OCI-LY7 (cell line): Measurements from ENCODE around the gene FAM120A. TPM values are rescaled to one million over a fixed set of nuclear protein-coding genes. Genes with fewer than 3 reads are reported as not detected.

ENCODE experiments used
- BruUV-seq: library from RNA; stranded (reverse); fragments of 400-500 nt; replicated peaks from 2 replicates; lab custom pipeline; 2021; lab: Mats Ljungman, UMichigan
- CTCF ChIA-PET: fragments of 300-600 bp; sonication (Branson Sonifier 250); formaldehyde crosslinking; loops from one replicate; lab custom pipeline; 2022; ENCODE audit warnings: antibody characterized with exemption; ENCODE audit not compliant: unreplicated experiment; lab: Charles Lee
- POLR2A ChIA-PET: fragments of 300-600 bp; sonication (Branson Sonifier 250); formaldehyde crosslinking; loops from one replicate; lab custom pipeline; 2022; ENCODE audit warnings: antibody characterized with exemption; lab: Charles Lee
- DNase-seq: peaks from one replicate; pipeline ENCODE4 v3.0.0-alpha.2; 2015; ENCODE audit warnings: low spot score
- H2AFZ ChIP-seq: fragments of 200-600 bp; sonication (generic), shearing (Covaris generic); 2 replicates; pipeline ENCODE4 v1.6.1; 2014; ENCODE audit warnings: mild to moderate bottlenecking, antibody characterized with exemption, low read length, moderate library complexity
- H3K27ac ChIP-seq: fragments of 200-600 bp; sonication (generic); 2 replicates; pipeline ENCODE4 v1.5.1; 2014; ENCODE audit warnings: mixed run types, low read depth, mild to moderate bottlenecking, moderate library complexity, low read length, inconsistent platforms; ENCODE audit not compliant: poor library complexity, severe bottlenecking
- H3K36me3 ChIP-seq: fragments of 200-600 bp; sonication (generic); 2 replicates; pipeline ENCODE4 v1.6.1; 2014; ENCODE audit warnings: mild to moderate bottlenecking, antibody characterized with exemption, low read length, moderate library complexity, mixed read lengths; ENCODE audit not compliant: insufficient read depth
- H3K4me1 ChIP-seq: fragments of 200-600 bp; sonication (generic); 2 replicates; pipeline ENCODE4 v1.5.1; 2014; ENCODE audit warnings: mild to moderate bottlenecking, low read length; ENCODE audit not compliant: insufficient read depth, poor library complexity, severe bottlenecking
- H3K4me2 ChIP-seq: fragments of 200-600 bp; sonication (generic); 2 replicates; pipeline ENCODE4 v1.6.1; 2014; ENCODE audit warnings: mild to moderate bottlenecking, low read length
- H3K4me3 ChIP-seq: fragments of 200-600 bp; sonication (generic); 2 replicates; pipeline ENCODE4 v1.5.1; 2014; ENCODE audit warnings: mild to moderate bottlenecking, low read depth, low read length; ENCODE audit not compliant: poor library complexity, severe bottlenecking
- H3K79me2 ChIP-seq: fragments of 200-600 bp; sonication (generic); 2 replicates; pipeline ENCODE4 v1.6.1; 2016; ENCODE audit warnings: low read depth, mild to moderate bottlenecking, low read length, moderate library complexity, mixed read lengths; ENCODE audit not compliant: insufficient read depth
- H3K9me2 ChIP-seq: fragments of 200-600 bp; sonication (generic); 2 replicates; pipeline ENCODE4 v1.6.1; 2016; ENCODE audit warnings: mild to moderate bottlenecking, low read length, mixed read lengths; ENCODE audit not compliant: insufficient read depth
- H3K9me3 ChIP-seq: fragments of 200-600 bp; sonication (generic); 2 replicates; pipeline ENCODE4 v1.6.1; 2014; ENCODE audit warnings: mild to moderate bottlenecking, mixed run types, low read length, mixed read lengths
- H4K20me1 ChIP-seq: fragments of 200-600 bp; sonication (generic); 2 replicates; pipeline ENCODE4 v1.6.1; 2014; ENCODE audit warnings: mild to moderate bottlenecking, antibody characterized with exemption, low read length, moderate library complexity, mixed read lengths; ENCODE audit not compliant: insufficient read depth
- CTCF ChIP-seq: fragments of 200-600 bp; sonication (generic); conservative IDR thresholded peaks from 2 replicates; pipeline ENCODE4 v1.5.1; 2014; ENCODE audit warnings: mild to moderate bottlenecking, antibody characterized with exemption, low read length, moderate library complexity, mixed read lengths
- EZH2phosphoT487 ChIP-seq: fragments of 200-600 bp; sonication (generic); IDR thresholded peaks from 2 replicates; pipeline ENCODE4 v1.6.1; 2018; ENCODE audit warnings: low read depth, borderline replicate concordance, mild to moderate bottlenecking, mixed run types, antibody characterized with exemption, low read length, moderate library complexity, mixed read lengths
- intact Hi-C: fragments of 100-400 bp; cut with micrococcal nuclease; formaldehyde crosslinking; loops from one replicate; pipeline ENCODE4 v1.10.0; 2022; ENCODE audit not compliant: unreplicated experiment
- total RNA-seq, 2 experiments: library from RNA; depleted of rRNA in 1 of 2; stranded (reverse); fragments of >200 nt in 1 of 2; shearing (Covaris generic) in 1 of 2; gene quantifications; 2 replicates each; pipeline ENCODE4 v1.2.3, GENCODE V29; 2014 to 2022

FAM120A gene
- total RNA-seq, 2 experiments from 2014 or later, result 81.9 to 104 TPM

- Histone ChIP-seq H3K27ac (peak overlapping the region; percentile 77), H3K9me2 (no peaks in the 10 kb centered on the region), H4K20me1 (no peaks in the 10 kb centered on the region), H3K36me3 (peaks cover 26% of the 10 kb centered on the region), H3K4me3 (peak overlapping the region; percentile 49), H2AFZ (peak overlapping the region; percentile 16; the same call in 1 of the 2 replicates), H3K9me3 (no peaks in the 10 kb centered on the region), H3K79me2 (peaks cover 100% of the 10 kb centered on the region), H3K4me1 (peaks cover 98% of the 10 kb centered on the region), H3K4me2 (peak overlapping the region; percentile 79)
- ChIA-PET POLR2A (interaction anchor here (0.7 to 2.7 kb wide), 5 partner anchors 7 to 830 kb away, joined by 3 to 34 read pairs (median 5); partner anchors contain the start of gene FAM120AOS), CTCF (no interaction called here)
- no TSS peak for BruUV-seq
- peak; percentile 21 for DNase-seq
- intact Hi-C loops, result no loop called here
- TF ChIP-seq EZH2phosphoT487, result no peak
- no peak for TF ChIP-seq CTCF
Observed at GRCh38 chr9:93463638-93464248, 12.3 kb downstream of the FAM120A start.

- peak overlapping the region; percentile 49 for H3K4me3 ChIP-seq
- TF ChIP-seq EZH2phosphoT487 (no peak), CTCF (no peak)
- H3K9me3 ChIP-seq, result no peaks in the 10 kb centered on the region
- peak overlapping the region; percentile 77 for H3K27ac ChIP-seq
- H3K4me1 ChIP-seq, result peaks cover 96% of the 10 kb centered on the region
- DNase-seq, result peak; percentile 74
- H3K9me2 ChIP-seq, result no peaks in the 10 kb centered on the region
- peaks cover 100% of the 10 kb centered on the region for H3K79me2 ChIP-seq
- peak overlapping the region; percentile 79 for H3K4me2 ChIP-seq
- CTCF ChIA-PET, result interaction anchor here (1.1 to 1.3 kb wide), 2 partner anchors 11 to 79 kb away, joined by 3 to 4 read pairs; partner anchors contain the start of gene FAM120AOS
- intact Hi-C loops, result no loop called here
- H4K20me1 ChIP-seq, result no peaks in the 10 kb centered on the region; the same call in 1 of the 2 replicates
- H3K36me3 ChIP-seq, result peaks cover 19% of the 10 kb centered on the region
- POLR2A ChIA-PET, result interaction anchor here (0.7 to 2.7 kb wide), 5 partner anchors 8 to 18 kb away, joined by 3 to 34 read pairs (median 5); partner anchors contain the start of gene FAM120AOS
- no TSS peak for BruUV-seq
- H2AFZ ChIP-seq, result peak overlapping the region; percentile 16; the same call in 1 of the 2 replicates
Observed at GRCh38 chr9:93464395-93464794, 12.9 kb downstream of the FAM120A start.

GRCh38 chr9:93464876-93465275 lies 13.4 kb downstream of the FAM120A start:
- H4K20me1 ChIP-seq, result peaks cover 5% of the 10 kb centered on the region; the same call in 1 of the 2 replicates
- ChIA-PET CTCF (interaction anchor here (1.1 to 1.3 kb wide), 2 partner anchors 11 to 78 kb away, joined by 3 to 4 read pairs; partner anchors contain the start of gene FAM120AOS), POLR2A (interaction anchor here (0.7 to 2.7 kb wide), 5 partner anchors 9 to 19 kb away, joined by 3 to 34 read pairs (median 5); partner anchors contain the start of gene FAM120AOS)
- no TSS peak for BruUV-seq
- peaks cover 18% of the 10 kb centered on the region for H3K36me3 ChIP-seq
- H3K9me2 ChIP-seq, result no peaks in the 10 kb centered on the region
- peak; percentile 37; the same call in 1 of the 2 replicates for TF ChIP-seq CTCF
- TF ChIP-seq EZH2phosphoT487, result no peak
- H3K4me3 ChIP-seq, result peak overlapping the region; percentile 49
- intact Hi-C loops, result no loop called here
- H3K79me2 ChIP-seq, result peaks cover 100% of the 10 kb centered on the region
- H3K27ac ChIP-seq, result peak overlapping the region; percentile 77
- DNase-seq, result peak; percentile 50
- peak overlapping the region; percentile 16; the same call in 1 of the 2 replicates for H2AFZ ChIP-seq
- H3K9me3 ChIP-seq, result no peaks in the 10 kb centered on the region
- peaks cover 92% of the 10 kb centered on the region for H3K4me1 ChIP-seq
- H3K4me2 ChIP-seq, result peak overlapping the region; percentile 79
